Transverse colon (tissue), 4 donors: Measurements from ENCODE around the gene GCLC. TPM values are rescaled to one million over a fixed set of nuclear protein-coding genes. Genes with fewer than 3 reads are reported as not detected.

ENCODE experiments used
- DNase-seq: peaks from one replicate; pipeline ENCODE4 v3.0.0-alpha.2; 2019
- H3K27ac ChIP-seq, 4 donors: fragments of 200-600 bp; sonication (generic); 2 replicates each; pipeline ENCODE4 v1.5.1; 2016 to 2018; ENCODE audit warnings: inconsistent platforms in 4 of 4
- H3K27me3 ChIP-seq: fragments of 200-600 bp; sonication (generic); 2 replicates; pipeline ENCODE4 v1.5.1; 2017; ENCODE audit warnings: inconsistent platforms
- H3K36me3 ChIP-seq, 4 donors: fragments of 200-600 bp; sonication (generic); 2 replicates each; pipeline ENCODE4 v1.5.1; 2017 to 2019; ENCODE audit warnings: inconsistent platforms in 4 of 4
- H3K4me1 ChIP-seq, 4 donors: fragments of 200-600 bp; sonication (generic); 2 replicates each; pipeline ENCODE4 v1.5.1; 2017 to 2020; ENCODE audit warnings: inconsistent platforms in 4 of 4
- H3K4me3 ChIP-seq, 4 donors: fragments of 200-600 bp; sonication (generic); 1 replicate in 1 of 4; 2 replicates in 3 of 4; pipeline versions ENCODE4 v1.5.1 to v1.6.1; 2017 to 2019; ENCODE audit warnings: inconsistent platforms in 4 of 4
- H3K9me3 ChIP-seq, 2 donors: fragments of 200-600 bp; sonication (generic); 2 replicates each; pipeline ENCODE4 v1.5.1; 2017 to 2019; ENCODE audit warnings: inconsistent platforms in 2 of 2
- EP300 ChIP-seq: sonication (generic); formaldehyde crosslinking; IDR thresholded peaks from one replicate; pipeline ENCODE4 v1.6.1; 2017; ENCODE audit warnings: antibody characterized with exemption, low read depth
- POLR2A ChIP-seq: fragments of 450-650 bp; IDR thresholded peaks from one replicate; pipeline ENCODE4 v1.6.1; 2016; ENCODE audit warnings: antibody characterized with exemption, mild to moderate bottlenecking, moderate library complexity
- POLR2AphosphoS5 ChIP-seq, 3 donors: sonication (generic); formaldehyde crosslinking; IDR thresholded peaks; one replicate each; pipeline ENCODE4 v1.6.1; 2016; ENCODE audit warnings: antibody characterized with exemption in 3 of 3
- WGBS, 2 donors: methylation state at CpG; one replicate each; pipeline ENCODE4 v1.1.5; 2018; ENCODE audit warnings: low coverage in 1 of 2; 5-methylcytosine and 5-hydroxymethylcytosine counted together
- in situ Hi-C, 4 donors: fragments of 200-750 bp; cut with MboI; loops; one replicate each; pipeline versions ENCODE4 v1.15.0 to v1.15.1; 2017; ENCODE audit warnings: low sequenced_read_pairs in 3 of 4, low pct_ligation_motif_present in 1 of 4, low pct_unique_long_range_greater_than_20kb in 1 of 4
- intact Hi-C: fragments of 100-400 bp; cut with DNase I; formaldehyde crosslinking; loops from one replicate; pipeline ENCODE4 v1.15.1; 2023; ENCODE audit warnings: low total_unique reads
- total RNA-seq, 4 donors: library from RNA; depleted of rRNA; stranded (reverse); fragments of >200 nt; gene quantifications; one replicate each; pipeline ENCODE4 v1.1.0, GENCODE V29; 2016
- TF ChIP-seq, protein P1 (sequence below), 5 experiments: fragments of 200-600 bp in 3 of 5; fragments of 450-650 bp in 2 of 5; sonication (generic) in 3 of 5; IDR thresholded peaks; 1 replicate in 2 of 5; 2 replicates in 3 of 5; pipeline ENCODE4 v1.5.1; 2016 to 2017; ENCODE audit warnings: antibody characterized with exemption in 5 of 5, inconsistent platforms in 3 of 5, mild to moderate bottlenecking in 2 of 5, moderate library complexity in 1 of 5

GCLC gene
- total RNA-seq, 4 donors from 2014 or later = 35.2 to 146 (median 64.1) TPM

DNA sequence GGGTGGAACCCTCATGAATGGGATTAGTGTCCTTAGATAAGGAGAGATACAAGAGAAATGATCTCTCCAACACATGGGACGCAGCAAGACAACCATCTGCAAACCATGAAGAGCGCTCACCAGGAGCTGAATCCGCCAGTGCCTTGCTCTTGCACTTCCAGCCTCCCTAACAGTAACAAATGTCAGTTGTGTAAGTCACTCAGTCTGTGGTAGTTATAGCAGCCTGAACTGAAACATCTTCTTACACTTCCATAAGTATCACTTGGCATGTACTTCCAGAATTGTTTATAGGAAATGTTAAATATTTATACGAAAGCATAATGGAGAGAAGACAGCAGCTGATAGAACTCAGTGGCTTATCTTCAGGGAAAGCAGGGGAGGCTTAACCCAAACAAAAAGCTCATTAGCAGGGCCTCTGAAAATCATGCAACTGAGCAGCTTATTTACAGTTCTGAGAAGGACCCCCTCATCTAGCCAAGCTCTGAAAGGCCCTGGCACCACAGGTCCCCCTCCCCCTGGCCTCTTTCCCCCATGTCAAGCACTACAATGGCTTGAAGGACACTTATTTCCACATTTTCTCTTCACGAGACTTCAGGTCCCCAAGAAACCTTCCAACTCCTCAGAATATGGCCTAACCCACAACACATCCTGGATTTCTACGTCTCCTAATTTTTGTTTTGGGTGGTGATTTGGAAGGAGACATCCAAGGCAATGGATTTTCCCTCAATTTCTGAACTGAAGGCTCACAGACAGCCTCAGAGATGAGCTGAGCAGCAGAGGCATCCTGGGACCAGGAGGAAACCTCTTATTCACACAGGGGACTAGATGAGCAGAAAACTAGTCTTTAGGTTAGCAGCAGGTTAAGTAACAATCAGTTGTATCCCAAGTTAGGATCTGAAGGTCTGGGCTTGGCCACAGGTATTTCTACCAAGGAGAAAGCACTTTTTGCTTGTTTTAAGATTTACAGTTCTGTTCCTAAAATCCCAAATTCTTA is 49.1 kb downstream of the GCLC start:
- Histone ChIP-seq H3K27ac (peak overlapping the region in 3 of 4 donors; percentile 40 to 62 (median 45)), H3K4me1 (peaks cover 0 to 20% (median 3%) of the 10 kb centered on the region in 4 donors), H3K27me3 (no peaks in the 10 kb centered on the region), H3K9me3 (no peaks in the 10 kb centered on the region), H3K36me3 (peaks cover 0 to 16% (median 6%) of the 10 kb centered on the region in 4 donors), H3K4me3 (no peak overlapping the region)
- 85 to 88% methylated on average over 5 to 6 of the region's 6 CpGs for WGBS, 2 donors
- TF ChIP-seq, protein P1, sequence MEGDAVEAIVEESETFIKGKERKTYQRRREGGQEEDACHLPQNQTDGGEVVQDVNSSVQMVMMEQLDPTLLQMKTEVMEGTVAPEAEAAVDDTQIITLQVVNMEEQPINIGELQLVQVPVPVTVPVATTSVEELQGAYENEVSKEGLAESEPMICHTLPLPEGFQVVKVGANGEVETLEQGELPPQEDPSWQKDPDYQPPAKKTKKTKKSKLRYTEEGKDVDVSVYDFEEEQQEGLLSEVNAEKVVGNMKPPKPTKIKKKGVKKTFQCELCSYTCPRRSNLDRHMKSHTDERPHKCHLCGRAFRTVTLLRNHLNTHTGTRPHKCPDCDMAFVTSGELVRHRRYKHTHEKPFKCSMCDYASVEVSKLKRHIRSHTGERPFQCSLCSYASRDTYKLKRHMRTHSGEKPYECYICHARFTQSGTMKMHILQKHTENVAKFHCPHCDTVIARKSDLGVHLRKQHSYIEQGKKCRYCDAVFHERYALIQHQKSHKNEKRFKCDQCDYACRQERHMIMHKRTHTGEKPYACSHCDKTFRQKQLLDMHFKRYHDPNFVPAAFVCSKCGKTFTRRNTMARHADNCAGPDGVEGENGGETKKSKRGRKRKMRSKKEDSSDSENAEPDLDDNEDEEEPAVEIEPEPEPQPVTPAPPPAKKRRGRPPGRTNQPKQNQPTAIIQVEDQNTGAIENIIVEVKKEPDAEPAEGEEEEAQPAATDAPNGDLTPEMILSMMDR (IDR thresholded peaks at IDR 0.05) = no peak
- TF ChIP-seq EP300 = no peak
- no peak for TF ChIP-seq POLR2A
- intact Hi-C loops = no loop called here
- DNase-seq = no peak
- in situ Hi-C loops = loop anchor here in 3 of 4 donors (5.0 to 10.0 kb wide), 2 partner anchors 226 to 229 kb away; no protein-coding TSS in a partner anchor

GRCh38 chr6:53494076-53494475 is 50.8 kb downstream of the GCLC start:
- intact Hi-C loops (no loop called here), in situ Hi-C loops (loop anchor here in 1 of 4 donors (10.0 kb wide), 1 partner anchor 231 kb away; no protein-coding TSS in a partner anchor)
- WGBS, 2 donors = 65 to 80% methylated on average over 4 of the region's 4 CpGs

DNA sequence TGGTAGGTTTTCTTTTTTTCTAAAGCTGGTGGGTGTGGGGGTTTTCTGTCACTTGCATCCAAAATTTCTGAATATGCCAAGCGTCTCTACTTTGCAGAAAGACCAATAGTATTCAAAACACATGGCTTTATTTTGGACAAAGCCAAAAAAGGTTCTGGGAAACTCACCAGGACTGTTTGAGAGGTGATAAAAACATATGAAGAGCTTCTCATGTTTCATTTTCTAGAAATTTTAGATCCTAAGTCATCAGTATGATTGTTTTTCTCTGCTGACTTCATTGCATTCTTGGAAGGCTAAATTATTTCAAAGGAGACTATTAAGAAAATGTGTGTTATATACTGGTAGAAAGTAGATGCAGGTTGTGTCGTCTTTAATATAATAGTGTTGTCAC is 51.3 kb downstream of the GCLC start:
- no peak overlapping the region for H3K4me3 ChIP-seq
- WGBS, 2 donors = 54 to 57% methylated on average over 2 of the region's 2 CpGs
- peaks cover 0 to 20% (median 3%) of the 10 kb centered on the region in 4 donors for H3K4me1 ChIP-seq
- no peaks in the 10 kb centered on the region for H3K27me3 ChIP-seq
- in situ Hi-C loops (loop anchor here in 1 of 4 donors (10.0 kb wide), 1 partner anchor 231 kb away; no protein-coding TSS in a partner anchor), intact Hi-C loops (loop anchor here (2.0 kb wide), 1 partner anchor 235 kb away; no protein-coding TSS in a partner anchor)
- TF ChIP-seq, protein P1 (IDR thresholded peaks at IDR 0.05) = no peak
- no peak for TF ChIP-seq POLR2AphosphoS5 (IDR thresholded peaks at IDR 0.05)
- TF ChIP-seq EP300 = no peak
- TF ChIP-seq POLR2A = no peak
- no peaks in the 10 kb centered on the region for H3K9me3 ChIP-seq
- H3K36me3 ChIP-seq = peaks cover 0 to 6% (median under 1%) of the 10 kb centered on the region in 4 donors
- H3K27ac ChIP-seq = peak overlapping the region in 1 of 4 donors; percentile 5
- DNase-seq = no peak

More at GRCh38 chr6:53494076-53494475, 50.8 kb downstream of the GCLC start:
- Histone ChIP-seq H3K36me3 (peaks cover 0 to 9% (median 2%) of the 10 kb centered on the region in 4 donors), H3K9me3 (no peaks in the 10 kb centered on the region), H3K27ac (no peak overlapping the region), H3K4me3 (no peak overlapping the region), H3K4me1 (peaks cover 0 to 20% (median 3%) of the 10 kb centered on the region in 4 donors), H3K27me3 (no peaks in the 10 kb centered on the region)
- TF ChIP-seq, protein P1 (IDR thresholded peaks at IDR 0.05) = no peak
- TF ChIP-seq POLR2A = no peak
- no peak for TF ChIP-seq EP300
- no peak for TF ChIP-seq POLR2AphosphoS5 (IDR thresholded peaks at IDR 0.05)
- no peak for DNase-seq
